WTC11 (cell line): ENCODE measurements around the gene CCL16. TPM values are rescaled to one million over a fixed set of nuclear protein-coding genes. Genes with fewer than 3 reads are reported as not detected.

Experiments used
- ATAC-seq: fragments of 200-7000 bp; cut with Tn5 transposase; 2 replicates; pipeline ENCODE4 v1.10.0; 2021; ENCODE audit warnings: mild to moderate bottlenecking, moderate library complexity
- CTCF ChIA-PET: fragments of 300-600 bp; sonication (Branson Sonifier 250); formaldehyde crosslinking; loops from one replicate; lab custom pipeline; 2021; ENCODE audit warnings: antibody characterized with exemption; lab: Charles Lee
- POLR2A ChIA-PET: fragments of 350-600 bp; sonication (Branson Sonifier 250); formaldehyde crosslinking; loops from one replicate; lab custom pipeline; 2021; ENCODE audit warnings: antibody characterized with exemption; lab: Charles Lee
- DNase-seq: peaks from one replicate; pipeline ENCODE4 v3.0.0; 2021; ENCODE audit warnings: low spot score
- H3K27ac Mint-ChIP-seq: 2 replicates; pipeline ENCODE4 v1.8.0; 2021; ENCODE audit warnings: mixed read lengths
- H3K27me3 Mint-ChIP-seq: 2 replicates; pipeline ENCODE4 v1.8.0; 2021; ENCODE audit warnings: low read depth, mild to moderate bottlenecking, moderate library complexity, mixed read lengths
- H3K36me3 Mint-ChIP-seq: 2 replicates; pipeline ENCODE4 v1.8.0; 2021; ENCODE audit warnings: mixed read lengths
- H3K4me1 Mint-ChIP-seq: 2 replicates; pipeline ENCODE4 v1.8.0; 2022; ENCODE audit warnings: mixed read lengths
- H3K4me3 Mint-ChIP-seq: 2 replicates; pipeline ENCODE4 v1.8.0; 2021; ENCODE audit warnings: mild to moderate bottlenecking, moderate library complexity, mixed read lengths
- H3K9me3 Mint-ChIP-seq: 2 replicates; pipeline ENCODE4 v1.8.0; 2021; ENCODE audit warnings: mixed read lengths
- AFF4 ChIP-seq: sonication (generic); formaldehyde crosslinking; IDR thresholded peaks from 2 replicates; pipeline ENCODE4 v1.8.1; 2023; ENCODE audit warnings: mild to moderate bottlenecking, missing genetic modification reagents, borderline replicate concordance
- AR ChIP-seq: fragments of 250-450 bp; sonication (Bioruptor Pico); IDR thresholded peaks from 2 replicates; pipeline ENCODE4 v1.9.0; 2021; ENCODE audit warnings: mild to moderate bottlenecking
- CBFB ChIP-seq: sonication (generic); formaldehyde crosslinking; IDR thresholded peaks from 2 replicates; pipeline ENCODE4 v1.8.1; 2022; ENCODE audit warnings: mild to moderate bottlenecking, low read depth, missing genetic modification reagents
- E2F1 ChIP-seq: sonication (generic); formaldehyde crosslinking; IDR thresholded peaks from 2 replicates; pipeline ENCODE4 v1.8.0; 2022; ENCODE audit warnings: mild to moderate bottlenecking, missing genetic modification reagents
- E2F5 ChIP-seq: sonication (generic); formaldehyde crosslinking; IDR thresholded peaks from 2 replicates; pipeline ENCODE4 v1.8.1; 2022; ENCODE audit warnings: mild to moderate bottlenecking, moderate library complexity, missing genetic modification reagents
- FOXJ3 ChIP-seq: sonication (generic); formaldehyde crosslinking; IDR thresholded peaks from 2 replicates; pipeline ENCODE4 v1.9.0; 2021; ENCODE audit warnings: missing genetic modification reagents, mild to moderate bottlenecking, borderline replicate concordance
- GABPB1 ChIP-seq: sonication (generic); formaldehyde crosslinking; IDR thresholded peaks from 2 replicates; pipeline ENCODE4 v1.8.1; 2023; ENCODE audit warnings: mild to moderate bottlenecking, missing genetic modification reagents
- JUN ChIP-seq: sonication (generic); formaldehyde crosslinking; IDR thresholded peaks from 2 replicates; pipeline ENCODE4 v1.8.0; 2023; ENCODE audit warnings: mild to moderate bottlenecking, missing genetic modification reagents
- MXD4 ChIP-seq: fragments of 250-450 bp; sonication (Bioruptor Pico); IDR thresholded peaks from 2 replicates; pipeline ENCODE4 v1.8.0; 2021; ENCODE audit warnings: mild to moderate bottlenecking, moderate library complexity, borderline replicate concordance
- NR1H2 ChIP-seq: sonication (generic); formaldehyde crosslinking; IDR thresholded peaks from 2 replicates; pipeline ENCODE4 v1.9.0; 2021; ENCODE audit warnings: mild to moderate bottlenecking, moderate library complexity, missing genetic modification reagents
- NR3C1 ChIP-seq: sonication (generic); formaldehyde crosslinking; conservative IDR thresholded peaks from 2 replicates; pipeline ENCODE4 v1.8.1; 2023; ENCODE audit warnings: low read depth, mild to moderate bottlenecking, missing genetic modification reagents
- OVOL2 ChIP-seq: fragments of 250-450 bp; sonication (Bioruptor Pico); IDR thresholded peaks from 2 replicates; pipeline ENCODE4 v1.9.0; 2021; ENCODE audit warnings: mild to moderate bottlenecking, borderline replicate concordance
- RELA ChIP-seq: sonication (generic); formaldehyde crosslinking; IDR thresholded peaks from 2 replicates; pipeline ENCODE4 v1.8.1; 2022; ENCODE audit warnings: missing genetic modification reagents, mild to moderate bottlenecking, borderline replicate concordance
- RORB ChIP-seq: fragments of 250-450 bp; sonication (Bioruptor Pico); IDR thresholded peaks from 2 replicates; pipeline ENCODE4 v1.9.0; 2021; ENCODE audit warnings: mild to moderate bottlenecking
- SOX15 ChIP-seq: fragments of 250-450 bp; sonication (Bioruptor Pico); IDR thresholded peaks from 2 replicates; pipeline ENCODE4 v1.9.0; 2021; ENCODE audit warnings: mild to moderate bottlenecking
- TEAD4 ChIP-seq: sonication (generic); formaldehyde crosslinking; IDR thresholded peaks from 2 replicates; pipeline ENCODE4 v1.8.0; 2022; ENCODE audit warnings: mild to moderate bottlenecking, missing genetic modification reagents
- ZBTB21 ChIP-seq: sonication (generic); formaldehyde crosslinking; IDR thresholded peaks from 2 replicates; pipeline ENCODE4 v1.8.1; 2023; ENCODE audit warnings: mild to moderate bottlenecking, missing genetic modification reagents, borderline replicate concordance
- ZNF121 ChIP-seq: sonication (generic); formaldehyde crosslinking; IDR thresholded peaks from 2 replicates; pipeline ENCODE4 v1.8.0; 2023; ENCODE audit warnings: missing genetic modification reagents
- ZNF281 ChIP-seq: sonication (generic); formaldehyde crosslinking; IDR thresholded peaks from 2 replicates; pipeline ENCODE4 v1.8.0; 2023; ENCODE audit warnings: mild to moderate bottlenecking, missing genetic modification reagents
- ZNF416 ChIP-seq: fragments of 250-450 bp; sonication (Bioruptor Pico); IDR thresholded peaks from 2 replicates; pipeline ENCODE4 v1.9.0; 2021; ENCODE audit warnings: mild to moderate bottlenecking, inconsistent platforms
- ZNF423 ChIP-seq: fragments of 250-450 bp; sonication (Bioruptor Pico); IDR thresholded peaks from 2 replicates; pipeline ENCODE4 v2.1.2; 2022; ENCODE audit warnings: mild to moderate bottlenecking, moderate library complexity
- total RNA-seq: library from RNA; stranded (reverse); gene quantifications from 3 replicates; pipeline ENCODE4 v1.2.3, GENCODE V29; 2021

CCL16 gene
- total RNA-seq, 1 experiment from 2014 or later: not detected

- no peak for TF ChIP-seq ZNF281
- no peak for TF ChIP-seq E2F1
- TF ChIP-seq JUN: no peak
- TF ChIP-seq RELA: no peak
Measured at GRCh38 chr17:35982409-35983191, 1.3 kb upstream of the CCL16 start (continued).

GRCh38 chr17:35981908-35982330 lies 622 bp upstream of the CCL16 start:
- ATAC-seq: peak; percentile 75
- H3K27ac Mint-ChIP-seq: no peak overlapping the region
- no peak overlapping the region for H3K4me3 Mint-ChIP-seq
- ChIA-PET CTCF (interaction anchor here (0.6 to 8.5 kb wide), 14 partner anchors 12 to 504 kb away, joined by 3 to 159 read pairs (median 4); no protein-coding TSS in a partner anchor), POLR2A (no interaction called here)
- H3K9me3 Mint-ChIP-seq: no peaks in the 10 kb centered on the region
- no peaks in the 10 kb centered on the region for H3K36me3 Mint-ChIP-seq
- no peaks in the 10 kb centered on the region for H3K4me1 Mint-ChIP-seq
- H3K27me3 Mint-ChIP-seq: no peaks in the 10 kb centered on the region; the same call in 1 of the 2 replicates
- peak; percentile 61 for DNase-seq
- TF ChIP-seq AFF4 (CRISPR knock-in tag) (no peak), NR3C1 (CRISPR knock-in tag) (no peak), AR (CRISPR knock-in tag) (no peak), TEAD4 (no peak)

GRCh38 chr17:35978346-35978745 lies 3.0 kb downstream of the CCL16 start:
- no peak for TF ChIP-seq MXD4
- no peak for TF ChIP-seq ZNF121 (CRISPR knock-in tag)
- no peak for TF ChIP-seq GABPB1 (CRISPR knock-in tag)
- TF ChIP-seq ZNF423 (CRISPR knock-in tag): no peak
- no peak for TF ChIP-seq SOX15 (CRISPR knock-in tag)
- no peak for TF ChIP-seq E2F5 (CRISPR knock-in tag)
- TF ChIP-seq RORB: no peak
- no peak for TF ChIP-seq NR1H2
- TF ChIP-seq OVOL2 (CRISPR knock-in tag): no peak
- TF ChIP-seq FOXJ3: no peak
- no peak for TF ChIP-seq ZBTB21
- TF ChIP-seq ZNF416 (CRISPR knock-in tag): no peak
- TF ChIP-seq CBFB (CRISPR knock-in tag): no peak
- ATAC-seq (no peak), DNase-seq (no peak)
- Mint-ChIP-seq H3K4me1 (no peaks in the 10 kb centered on the region), H3K36me3 (no peaks in the 10 kb centered on the region), H3K4me3 (no peak overlapping the region), H3K9me3 (no peaks in the 10 kb centered on the region), H3K27ac (no peak overlapping the region), H3K27me3 (no peaks in the 10 kb centered on the region; the same call in 1 of the 2 replicates)
- ChIA-PET CTCF (interaction anchor here (2.3 to 8.5 kb wide), 4 partner anchors 9 to 504 kb away, joined by 12 to 159 read pairs (median 45); no protein-coding TSS in a partner anchor), POLR2A (interaction anchor here (0.6 kb wide), 1 partner anchor 99 kb away, joined by 7 read pairs; no protein-coding TSS in a partner anchor)
